ENCODE results near the gene IER5L. TPM values are rescaled to one million over a fixed set of nuclear protein-coding genes. Genes with fewer than 3 reads are reported as not detected.

The IER5L gene
- total and polyA plus RNA-seq, 9 of the 15 experiments (the other 6 are each of a cell fraction or from before 2014, with no cell fraction given): 0.14 to 11.9 (median 0.52) TPM

DNA sequence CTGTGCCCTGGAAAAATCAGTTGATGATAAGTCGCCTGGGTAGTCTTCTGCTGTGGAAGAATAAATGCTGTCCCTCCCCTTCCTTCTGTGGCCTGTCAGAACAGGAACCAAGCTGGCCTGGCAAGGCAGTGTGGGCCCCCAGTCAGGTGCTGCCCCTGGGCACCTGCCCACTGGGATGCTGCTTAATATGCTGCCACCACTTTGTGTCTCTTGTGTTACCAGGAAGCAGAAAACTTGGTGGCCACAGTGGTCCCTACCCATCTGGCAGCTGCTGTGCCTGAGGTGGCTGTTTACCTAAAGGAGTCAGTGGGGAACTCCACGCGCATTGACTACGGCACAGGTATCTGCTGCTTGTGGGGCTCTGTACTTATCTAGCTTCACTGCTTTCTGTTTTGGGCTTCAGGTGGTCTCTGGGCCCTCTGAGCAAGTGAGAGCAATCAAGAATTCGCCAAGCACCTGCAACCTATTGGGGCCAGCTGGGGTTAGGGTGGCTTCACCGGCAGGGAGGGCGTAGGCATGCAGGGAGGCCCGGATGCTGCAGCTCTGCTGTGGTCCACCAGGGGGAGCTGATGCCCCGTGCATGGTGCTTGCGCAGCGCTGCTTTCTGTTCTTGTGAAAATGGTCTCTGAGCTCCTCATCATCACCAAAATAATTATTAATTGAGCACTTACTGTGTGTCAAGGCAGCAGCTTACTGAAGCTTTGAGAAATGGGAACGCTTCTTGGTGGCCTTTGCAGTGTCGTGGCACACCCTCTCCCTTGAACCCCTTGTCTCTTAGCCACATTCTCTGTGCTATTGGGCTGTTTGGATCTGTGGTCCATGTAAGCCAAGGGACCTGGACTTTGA lies 46.5 kb downstream of the IER5L start (continued):
- TF ChIP-seq, protein P1, sequence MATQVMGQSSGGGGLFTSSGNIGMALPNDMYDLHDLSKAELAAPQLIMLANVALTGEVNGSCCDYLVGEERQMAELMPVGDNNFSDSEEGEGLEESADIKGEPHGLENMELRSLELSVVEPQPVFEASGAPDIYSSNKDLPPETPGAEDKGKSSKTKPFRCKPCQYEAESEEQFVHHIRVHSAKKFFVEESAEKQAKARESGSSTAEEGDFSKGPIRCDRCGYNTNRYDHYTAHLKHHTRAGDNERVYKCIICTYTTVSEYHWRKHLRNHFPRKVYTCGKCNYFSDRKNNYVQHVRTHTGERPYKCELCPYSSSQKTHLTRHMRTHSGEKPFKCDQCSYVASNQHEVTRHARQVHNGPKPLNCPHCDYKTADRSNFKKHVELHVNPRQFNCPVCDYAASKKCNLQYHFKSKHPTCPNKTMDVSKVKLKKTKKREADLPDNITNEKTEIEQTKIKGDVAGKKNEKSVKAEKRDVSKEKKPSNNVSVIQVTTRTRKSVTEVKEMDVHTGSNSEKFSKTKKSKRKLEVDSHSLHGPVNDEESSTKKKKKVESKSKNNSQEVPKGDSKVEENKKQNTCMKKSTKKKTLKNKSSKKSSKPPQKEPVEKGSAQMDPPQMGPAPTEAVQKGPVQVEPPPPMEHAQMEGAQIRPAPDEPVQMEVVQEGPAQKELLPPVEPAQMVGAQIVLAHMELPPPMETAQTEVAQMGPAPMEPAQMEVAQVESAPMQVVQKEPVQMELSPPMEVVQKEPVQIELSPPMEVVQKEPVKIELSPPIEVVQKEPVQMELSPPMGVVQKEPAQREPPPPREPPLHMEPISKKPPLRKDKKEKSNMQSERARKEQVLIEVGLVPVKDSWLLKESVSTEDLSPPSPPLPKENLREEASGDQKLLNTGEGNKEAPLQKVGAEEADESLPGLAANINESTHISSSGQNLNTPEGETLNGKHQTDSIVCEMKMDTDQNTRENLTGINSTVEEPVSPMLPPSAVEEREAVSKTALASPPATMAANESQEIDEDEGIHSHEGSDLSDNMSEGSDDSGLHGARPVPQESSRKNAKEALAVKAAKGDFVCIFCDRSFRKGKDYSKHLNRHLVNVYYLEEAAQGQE (IDR thresholded peaks at IDR 0.05; ENCODE audit: borderline replicate concordance): peak; percentile 61
- TF ChIP-seq, protein P1 (CRISPR knock-in tag; IDR thresholded peaks at IDR 0.05; ENCODE audit: low read depth): no peak
- TF ChIP-seq NKRF (IDR thresholded peaks at IDR 0.05; ENCODE audit: borderline replicate concordance): no peak
- TF ChIP-seq SPI1 (IDR thresholded peaks at IDR 0.05; ENCODE audit: borderline replicate concordance, low read depth, low read length): no peak
- TF ChIP-seq ZBTB34 (CRISPR knock-in tag; IDR thresholded peaks at IDR 0.05): no peak
- TF ChIP-seq NRF1 (conservative IDR thresholded peaks at IDR 0.05 in 1 of 2, IDR thresholded peaks at IDR 0.05 in 1 of 2): peak; percentile 67 to 75
- TF ChIP-seq ADNP (tag; IDR thresholded peaks at IDR 0.05): no peak
- TF ChIP-seq IRF9 (tag; IDR thresholded peaks at IDR 0.05): no peak
- TF ChIP-seq RBM15 (IDR thresholded peaks at IDR 0.05; ENCODE audit: insufficient read depth, low read length): no peak
- no peak for TF ChIP-seq ZNF121 (CRISPR knock-in tag; conservative IDR thresholded peaks at IDR 0.05)
- TF ChIP-seq, protein P2, sequence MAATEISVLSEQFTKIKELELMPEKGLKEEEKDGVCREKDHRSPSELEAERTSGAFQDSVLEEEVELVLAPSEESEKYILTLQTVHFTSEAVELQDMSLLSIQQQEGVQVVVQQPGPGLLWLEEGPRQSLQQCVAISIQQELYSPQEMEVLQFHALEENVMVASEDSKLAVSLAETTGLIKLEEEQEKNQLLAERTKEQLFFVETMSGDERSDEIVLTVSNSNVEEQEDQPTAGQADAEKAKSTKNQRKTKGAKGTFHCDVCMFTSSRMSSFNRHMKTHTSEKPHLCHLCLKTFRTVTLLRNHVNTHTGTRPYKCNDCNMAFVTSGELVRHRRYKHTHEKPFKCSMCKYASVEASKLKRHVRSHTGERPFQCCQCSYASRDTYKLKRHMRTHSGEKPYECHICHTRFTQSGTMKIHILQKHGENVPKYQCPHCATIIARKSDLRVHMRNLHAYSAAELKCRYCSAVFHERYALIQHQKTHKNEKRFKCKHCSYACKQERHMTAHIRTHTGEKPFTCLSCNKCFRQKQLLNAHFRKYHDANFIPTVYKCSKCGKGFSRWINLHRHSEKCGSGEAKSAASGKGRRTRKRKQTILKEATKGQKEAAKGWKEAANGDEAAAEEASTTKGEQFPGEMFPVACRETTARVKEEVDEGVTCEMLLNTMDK (IDR thresholded peaks at IDR 0.05; ENCODE audit: borderline replicate concordance, insufficient read depth, low read depth, low read length, poor library complexity, severe bottlenecking): peak; percentile 95

Measured in K562 (cell line).